ENCODE measurements around the gene TNNI3K.

- no peak for TF ChIP-seq YY1 (IDR thresholded peaks at IDR 0.05; ENCODE audit: insufficient read depth, insufficient read length)
- TF ChIP-seq ZNF274 (IDR thresholded peaks at IDR 0.05; ENCODE audit: low read depth, low read length), result no peak
- TF ChIP-seq SUZ12 (IDR thresholded peaks at IDR 0.05; ENCODE audit: extremely low read depth, insufficient read depth, insufficient read length), result no peak
Observed at GRCh38 chr1:74465193-74465681, 230.1 kb downstream of the TNNI3K start.
